Activated CD4-positive, CD25-positive, alpha-beta regulatory T cell (primary cell): ENCODE results near the gene MIS18BP1.
"Not testable (repeated sequence)": the region's sequence is repeated elsewhere in the genome, so short reads cannot be mapped to it uniquely, and the experiment has no call there.

Experiments
- DNase-seq, 4 experiments: peaks; one replicate each; lab custom pipeline; 2025; lab: John Stamatoyannopoulos, UW

MIS18BP1 gene

GRCh38 chr14:45253070-45253753, at the start of gene MIS18BP1:
Gene MIS18BP1, minus strand, starts transcription at chr14:45253202. Its CDS starts 5,916 bp downstream, at chr14:45247286.
- peak; percentile 77 to 88 (median 84) for DNase-seq

- no peak for DNase-seq
Observed at GRCh38 chr14:45298423-45299117, 45.6 kb upstream of the MIS18BP1 start.

- DNase-seq, result not testable (repeated sequence)
Observed at GRCh38 chr14:45294796-45295195, 41.8 kb upstream of the MIS18BP1 start.

- no peak for DNase-seq
Observed at GRCh38 chr14:45290547-45290946, 37.5 kb upstream of the MIS18BP1 start.

- no peak for DNase-seq
Observed at GRCh38 chr14:45287610-45288009, 34.6 kb upstream of the MIS18BP1 start.

GRCh38 chr14:45284802-45285201, 31.8 kb upstream of the MIS18BP1 start:
- no peak for DNase-seq

GRCh38 chr14:45281731-45282400, 28.9 kb upstream of the MIS18BP1 start:
- not testable (repeated sequence) for DNase-seq

GRCh38 chr14:45271858-45272537, 19.0 kb upstream of the MIS18BP1 start:
- no peak for DNase-seq

- no peak for DNase-seq
Observed at GRCh38 chr14:45270031-45270430, 17.0 kb upstream of the MIS18BP1 start.

- DNase-seq, result no peak
Observed at GRCh38 chr14:45267071-45267470, 14.1 kb upstream of the MIS18BP1 start.

- no peak for DNase-seq
Observed at GRCh38 chr14:45262637-45263036, 9.6 kb upstream of the MIS18BP1 start.

GRCh38 chr14:45261209-45261608, 8.2 kb upstream of the MIS18BP1 start:
- no peak for DNase-seq

GRCh38 chr14:45258805-45259204, 5.8 kb upstream of the MIS18BP1 start:
- no peak for DNase-seq

GRCh38 chr14:45258073-45258472, 5.1 kb upstream of the MIS18BP1 start:
- DNase-seq, result no peak

GRCh38 chr14:45254771-45255170, 1.8 kb upstream of the MIS18BP1 start:
- DNase-seq, result no peak

- no peak for DNase-seq
Observed at GRCh38 chr14:45253754-45254310, 830 bp upstream of the MIS18BP1 start.

GRCh38 chr14:45252366-45253069, 484 bp downstream of the MIS18BP1 start:
- DNase-seq, result no peak

- DNase-seq, result no peak
Observed at GRCh38 chr14:45251912-45252311, 1.1 kb downstream of the MIS18BP1 start.

- no peak for DNase-seq
Observed at GRCh38 chr14:45249856-45250575, 3.0 kb downstream of the MIS18BP1 start.

- no peak for DNase-seq
Observed at GRCh38 chr14:45247427-45247826, 5.6 kb downstream of the MIS18BP1 start.

GRCh38 chr14:45246691-45247090, 6.3 kb downstream of the MIS18BP1 start:
- no peak for DNase-seq
